IPS-18a (cell line): ENCODE measurements around the gene RAPGEF6.

Experiments used
- H3K27ac ChIP-seq: one replicate; pipeline ENCODE4 v1.5.1; 2013; ENCODE audit warnings: low read length
- H3K27me3 ChIP-seq: one replicate; pipeline ENCODE4 v1.6.1; 2013; ENCODE audit warnings: mild to moderate bottlenecking, low read length; ENCODE audit not compliant: control insufficient read depth, insufficient read depth
- H3K36me3 ChIP-seq: one replicate; pipeline ENCODE4 v1.6.1; 2013; ENCODE audit warnings: low read depth, low read length; ENCODE audit not compliant: control insufficient read depth
- H3K4me1 ChIP-seq: one replicate; pipeline ENCODE4 v1.6.1; 2013; ENCODE audit warnings: low read depth, low read length; ENCODE audit not compliant: control insufficient read depth
- H3K4me3 ChIP-seq: one replicate; pipeline ENCODE4 v1.5.1; 2013; ENCODE audit warnings: low read length
- H3K9ac ChIP-seq: one replicate; pipeline ENCODE4 v1.6.1; 2013; ENCODE audit warnings: mild to moderate bottlenecking, low read length, moderate library complexity
- H3K9me3 ChIP-seq: one replicate; pipeline ENCODE4 v1.6.1; 2013; ENCODE audit warnings: low read depth, low read length; ENCODE audit not compliant: control insufficient read depth

The RAPGEF6 gene

DNA sequence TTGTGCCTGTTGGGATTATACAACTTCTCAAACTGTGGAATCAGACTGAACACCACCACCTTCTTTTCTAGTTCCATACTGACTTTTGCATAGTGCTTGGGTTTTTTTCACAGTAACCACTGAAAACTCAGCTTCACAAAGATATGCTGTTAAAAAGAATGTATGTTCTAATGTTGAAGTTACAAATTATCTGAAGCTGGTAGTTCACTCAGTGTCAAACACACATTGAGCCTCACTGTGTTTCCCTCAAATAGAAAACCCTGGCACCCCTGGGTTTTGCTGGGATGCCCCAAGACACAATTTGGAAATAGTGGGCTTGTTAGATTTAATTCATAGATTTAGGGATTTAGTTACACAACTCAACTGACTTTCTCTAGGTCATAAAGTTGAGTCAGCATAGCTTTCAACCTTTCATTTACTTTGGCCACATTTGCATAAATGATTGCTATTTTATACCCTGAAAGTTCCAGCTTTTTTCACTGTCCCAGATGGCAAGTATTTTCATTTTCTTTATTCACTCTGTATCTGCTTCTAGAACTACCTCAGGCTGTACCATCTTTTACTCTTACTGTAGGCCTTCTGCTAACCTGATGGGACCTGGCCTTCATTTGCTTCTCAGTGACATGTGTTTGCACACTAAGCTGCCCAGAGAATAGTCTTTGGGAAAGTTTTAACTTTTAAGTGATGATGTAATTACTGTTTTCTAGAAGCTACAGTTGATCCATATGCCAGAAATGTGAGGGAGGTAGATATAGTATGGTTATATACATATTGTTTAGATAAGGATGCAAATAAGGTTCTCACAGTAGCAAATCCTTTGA is 256.1 kb downstream of the RAPGEF6 start:
- Histone ChIP-seq H3K4me3 (no peak overlapping the region), H3K27me3 (no peaks in the 10 kb centered on the region), H3K9ac (no peak overlapping the region), H3K4me1 (no peaks in the 10 kb centered on the region), H3K9me3 (no peaks in the 10 kb centered on the region), H3K27ac (no peak overlapping the region), H3K36me3 (no peaks in the 10 kb centered on the region)

DNA sequence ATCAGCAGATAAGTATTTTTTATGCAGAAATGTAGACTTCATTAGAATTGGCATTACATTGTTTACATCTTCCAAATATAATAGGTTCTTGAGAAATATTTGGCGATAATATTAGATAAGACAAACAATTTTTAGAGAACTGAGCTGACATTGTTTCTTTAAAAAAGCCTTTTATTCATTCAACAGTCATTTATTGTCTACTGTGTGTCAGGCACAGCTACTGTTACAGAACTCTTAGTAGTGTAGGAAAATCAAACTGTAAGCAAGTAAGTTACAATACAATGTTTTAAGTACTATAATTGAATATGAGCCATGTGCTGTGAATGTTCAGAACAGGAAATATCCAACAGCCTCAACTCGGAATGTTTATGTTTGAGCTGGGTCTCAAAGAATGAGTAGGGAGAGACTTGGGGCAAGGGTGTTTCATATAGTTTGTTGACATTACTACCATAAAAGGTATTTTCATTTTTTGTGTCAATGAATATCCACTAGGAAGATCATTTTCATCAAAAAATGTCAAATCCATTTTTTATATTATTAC is 257.2 kb downstream of the RAPGEF6 start:
- no peak overlapping the region for H3K27ac ChIP-seq

DNA sequence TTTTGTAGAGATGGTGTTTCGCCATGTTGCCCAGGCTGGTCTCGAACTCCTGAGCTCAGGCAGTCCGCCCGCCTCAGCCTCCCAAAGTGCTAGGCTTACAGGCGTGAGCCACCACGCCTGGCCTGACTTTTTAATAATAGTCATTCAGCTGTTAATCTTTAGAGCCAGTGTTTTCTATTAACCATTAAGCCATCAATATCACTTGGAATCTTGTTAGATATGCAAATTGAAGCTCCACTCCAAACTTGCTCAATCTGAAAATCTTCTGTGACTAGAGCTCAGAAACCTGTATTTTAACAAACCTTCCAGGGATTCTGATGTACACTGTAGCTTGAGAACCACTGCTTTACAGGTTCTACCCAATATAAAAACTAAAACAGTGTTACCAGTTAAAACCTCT is 257.7 kb downstream of the RAPGEF6 start:
- Histone ChIP-seq H3K27me3 (no peaks in the 10 kb centered on the region), H3K4me1 (no peaks in the 10 kb centered on the region), H3K9ac (no peak overlapping the region), H3K27ac (no peak overlapping the region), H3K36me3 (no peaks in the 10 kb centered on the region), H3K4me3 (no peak overlapping the region), H3K9me3 (no peaks in the 10 kb centered on the region)

More for the DNA sequence above, 257.2 kb downstream of the RAPGEF6 start:
- no peaks in the 10 kb centered on the region for H3K9me3 ChIP-seq
- no peaks in the 10 kb centered on the region for H3K4me1 ChIP-seq
- no peak overlapping the region for H3K4me3 ChIP-seq
- no peaks in the 10 kb centered on the region for H3K36me3 ChIP-seq
- no peak overlapping the region for H3K9ac ChIP-seq
- no peaks in the 10 kb centered on the region for H3K27me3 ChIP-seq

DNA sequence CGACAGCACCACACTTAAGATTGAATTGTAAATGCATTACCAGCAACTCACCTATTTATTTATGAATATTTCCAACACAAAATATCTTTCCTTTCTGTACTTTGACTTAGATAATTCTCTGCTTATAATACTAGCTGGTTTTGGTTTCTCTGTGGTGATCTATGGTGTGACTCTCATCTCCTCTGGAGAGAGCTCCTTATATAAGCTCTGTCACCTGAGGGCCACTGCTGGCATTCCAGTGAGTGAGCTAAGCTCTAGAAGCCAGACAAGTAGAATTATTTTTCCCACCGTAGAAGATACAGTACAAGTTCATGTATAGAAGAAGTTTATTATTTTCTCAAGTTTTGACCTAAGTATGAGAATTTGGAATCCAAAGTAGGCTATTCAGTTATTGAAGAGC is 259.7 kb downstream of the RAPGEF6 start:
- H3K36me3 ChIP-seq = no peaks in the 10 kb centered on the region
- no peaks in the 10 kb centered on the region for H3K4me1 ChIP-seq
- H3K27ac ChIP-seq = no peak overlapping the region
- H3K27me3 ChIP-seq = no peaks in the 10 kb centered on the region
- no peak overlapping the region for H3K4me3 ChIP-seq
- H3K9me3 ChIP-seq = no peaks in the 10 kb centered on the region
- no peak overlapping the region for H3K9ac ChIP-seq
